ENCODE data around the gene PREX1. TPM values are rescaled to one million over a fixed set of nuclear protein-coding genes. Genes with fewer than 3 reads are reported as not detected.

Gene PREX1
- total RNA-seq, 1 donor from 2014 or later, result 20.8 TPM

- Mint-ChIP-seq H3K4me3 (no peak overlapping the region), H3K4me1 (ENCODE audit: unreplicated experiment) (peaks cover 23% of the 10 kb centered on the region), H3K27me3 (peaks cover 6% of the 10 kb centered on the region), H3K36me3 (peaks cover 7% of the 10 kb centered on the region), H3K27ac (no peak overlapping the region), H3K9me3 (no peaks in the 10 kb centered on the region)
- no peak for DNase-seq (ENCODE audit: extremely low spot score, unreplicated experiment)
- TF ChIP-seq CTCF (conservative IDR thresholded peaks at IDR 0.05), result no peak
Measured at GRCh38 chr20:48742912-48743680, 84.7 kb downstream of the PREX1 start.

- Mint-ChIP-seq H3K9me3 (no peaks in the 10 kb centered on the region), H3K36me3 (peaks cover 7% of the 10 kb centered on the region), H3K4me3 (no peak overlapping the region), H3K27me3 (peaks cover 6% of the 10 kb centered on the region), H3K4me1 (ENCODE audit: unreplicated experiment) (peaks cover 22% of the 10 kb centered on the region), H3K27ac (no peak overlapping the region)
- no peak for DNase-seq (ENCODE audit: extremely low spot score, unreplicated experiment)
- no peak for TF ChIP-seq CTCF (conservative IDR thresholded peaks at IDR 0.05)
Measured at GRCh38 chr20:48742233-48742632, 85.6 kb downstream of the PREX1 start.

GRCh38 chr20:48741669-48742068 is 86.1 kb downstream of the PREX1 start:
- H3K27me3 Mint-ChIP-seq, result peaks cover 6% of the 10 kb centered on the region
- peaks cover 7% of the 10 kb centered on the region for H3K36me3 Mint-ChIP-seq
- no peak overlapping the region for H3K4me3 Mint-ChIP-seq
- TF ChIP-seq CTCF (conservative IDR thresholded peaks at IDR 0.05), result no peak
- H3K4me1 Mint-ChIP-seq (ENCODE audit: unreplicated experiment), result peaks cover 22% of the 10 kb centered on the region
- H3K27ac Mint-ChIP-seq, result no peak overlapping the region
- DNase-seq (ENCODE audit: extremely low spot score, unreplicated experiment), result no peak
- H3K9me3 Mint-ChIP-seq, result no peaks in the 10 kb centered on the region

- Mint-ChIP-seq H3K27me3 (peaks cover 6% of the 10 kb centered on the region), H3K9me3 (no peaks in the 10 kb centered on the region), H3K4me1 (ENCODE audit: unreplicated experiment) (peaks cover 22% of the 10 kb centered on the region), H3K27ac (no peak overlapping the region), H3K4me3 (no peak overlapping the region), H3K36me3 (peaks cover 4% of the 10 kb centered on the region)
- no peak for DNase-seq (ENCODE audit: extremely low spot score, unreplicated experiment)
- no peak for TF ChIP-seq CTCF (conservative IDR thresholded peaks at IDR 0.05)
Measured at GRCh38 chr20:48740712-48741111, 87.1 kb downstream of the PREX1 start.

- Mint-ChIP-seq H3K27me3 (peaks cover 6% of the 10 kb centered on the region), H3K36me3 (peaks cover 4% of the 10 kb centered on the region), H3K27ac (no peak overlapping the region), H3K9me3 (no peaks in the 10 kb centered on the region), H3K4me1 (ENCODE audit: unreplicated experiment) (peaks cover 22% of the 10 kb centered on the region), H3K4me3 (no peak overlapping the region)
- TF ChIP-seq CTCF (conservative IDR thresholded peaks at IDR 0.05), result no peak
- no peak for DNase-seq (ENCODE audit: extremely low spot score, unreplicated experiment)
Measured at GRCh38 chr20:48740292-48740649, 87.5 kb downstream of the PREX1 start.

Data from type B pancreatic cell (in vitro differentiated cells).